Measurements from ENCODE around the gene C12orf42.

DNA sequence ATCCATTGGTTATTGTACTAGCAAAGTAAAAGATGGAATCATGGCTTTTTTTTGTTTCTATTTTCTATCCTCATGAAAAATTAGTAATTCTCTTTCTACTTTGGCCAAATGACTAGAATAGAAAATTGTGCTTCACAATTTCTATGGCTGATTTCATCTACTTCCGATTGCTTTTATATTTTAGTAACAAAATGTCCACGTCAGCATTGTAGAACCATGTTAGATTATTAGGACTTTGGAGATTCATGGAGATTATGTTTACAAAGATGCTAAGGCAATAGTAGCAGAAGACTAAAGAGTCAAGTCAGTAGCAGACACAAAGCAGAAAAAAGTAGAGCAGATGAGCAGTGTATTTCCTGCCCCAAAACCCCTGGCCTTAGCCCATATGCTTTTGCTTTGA lies 113.6 kb downstream of the C12orf42 start:
- TF ChIP-seq, protein P1, sequence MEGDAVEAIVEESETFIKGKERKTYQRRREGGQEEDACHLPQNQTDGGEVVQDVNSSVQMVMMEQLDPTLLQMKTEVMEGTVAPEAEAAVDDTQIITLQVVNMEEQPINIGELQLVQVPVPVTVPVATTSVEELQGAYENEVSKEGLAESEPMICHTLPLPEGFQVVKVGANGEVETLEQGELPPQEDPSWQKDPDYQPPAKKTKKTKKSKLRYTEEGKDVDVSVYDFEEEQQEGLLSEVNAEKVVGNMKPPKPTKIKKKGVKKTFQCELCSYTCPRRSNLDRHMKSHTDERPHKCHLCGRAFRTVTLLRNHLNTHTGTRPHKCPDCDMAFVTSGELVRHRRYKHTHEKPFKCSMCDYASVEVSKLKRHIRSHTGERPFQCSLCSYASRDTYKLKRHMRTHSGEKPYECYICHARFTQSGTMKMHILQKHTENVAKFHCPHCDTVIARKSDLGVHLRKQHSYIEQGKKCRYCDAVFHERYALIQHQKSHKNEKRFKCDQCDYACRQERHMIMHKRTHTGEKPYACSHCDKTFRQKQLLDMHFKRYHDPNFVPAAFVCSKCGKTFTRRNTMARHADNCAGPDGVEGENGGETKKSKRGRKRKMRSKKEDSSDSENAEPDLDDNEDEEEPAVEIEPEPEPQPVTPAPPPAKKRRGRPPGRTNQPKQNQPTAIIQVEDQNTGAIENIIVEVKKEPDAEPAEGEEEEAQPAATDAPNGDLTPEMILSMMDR (IDR thresholded peaks at IDR 0.05), result no peak
- TF ChIP-seq POLR2A (IDR thresholded peaks at IDR 0.05), result no peak

All from sigmoid colon (tissue), 3 donors.